ENCODE data around the gene CRTAC1.

Gene CRTAC1

GRCh38 chr10:98035599-98035998 lies 5.2 kb upstream of the CRTAC1 start:
- no peak for TF ChIP-seq CTCF (IDR thresholded peaks at IDR 0.05; ENCODE audit: low read depth, low read length)
- Histone ChIP-seq H3K4me3 (ENCODE audit: low read depth, low read length) (no peak overlapping the region), H3K27me3 (ENCODE audit: insufficient read depth, low read depth, severe bottlenecking) (no peaks in the 10 kb centered on the region), H3K9me3 (ENCODE audit: severe bottlenecking) (no peaks in the 10 kb centered on the region), H3K36me3 (no peaks in the 10 kb centered on the region), H3K27ac (no peak overlapping the region)
- no peak for DNase-seq

GRCh38 chr10:98033515-98033914 lies 3.1 kb upstream of the CRTAC1 start:
- no peak for DNase-seq
- Histone ChIP-seq H3K27ac (no peak overlapping the region), H3K36me3 (no peaks in the 10 kb centered on the region), H3K27me3 (ENCODE audit: insufficient read depth, low read depth, severe bottlenecking) (no peaks in the 10 kb centered on the region), H3K9me3 (ENCODE audit: severe bottlenecking) (no peaks in the 10 kb centered on the region), H3K4me3 (ENCODE audit: low read depth, low read length) (no peak overlapping the region)
- no peak for TF ChIP-seq CTCF (IDR thresholded peaks at IDR 0.05; ENCODE audit: low read depth, low read length)

GRCh38 chr10:98031440-98031839 lies 1.0 kb upstream of the CRTAC1 start:
- no peak for TF ChIP-seq CTCF (IDR thresholded peaks at IDR 0.05; ENCODE audit: low read depth, low read length)
- Histone ChIP-seq H3K4me3 (ENCODE audit: low read depth, low read length) (no peak overlapping the region), H3K27ac (no peak overlapping the region), H3K27me3 (ENCODE audit: insufficient read depth, low read depth, severe bottlenecking) (no peaks in the 10 kb centered on the region), H3K36me3 (no peaks in the 10 kb centered on the region), H3K9me3 (ENCODE audit: severe bottlenecking) (no peaks in the 10 kb centered on the region)
- DNase-seq, result no peak

- Histone ChIP-seq H3K9me3 (ENCODE audit: severe bottlenecking) (no peaks in the 10 kb centered on the region), H3K36me3 (no peaks in the 10 kb centered on the region), H3K27ac (peak overlapping the region; percentile 77), H3K27me3 (ENCODE audit: insufficient read depth, low read depth, severe bottlenecking) (no peaks in the 10 kb centered on the region), H3K4me3 (ENCODE audit: low read depth, low read length) (peak overlapping the region; percentile 60)
- no peak for TF ChIP-seq CTCF (IDR thresholded peaks at IDR 0.05; ENCODE audit: low read depth, low read length)
- peak; percentile 52 for DNase-seq
Measured at GRCh38 chr10:98030991-98031431, 590 bp upstream of the CRTAC1 start.

GRCh38 chr10:98029149-98030092 lies 1.0 kb downstream of the CRTAC1 start:
- TF ChIP-seq CTCF (IDR thresholded peaks at IDR 0.05; ENCODE audit: low read depth, low read length), result no peak
- Histone ChIP-seq H3K27me3 (ENCODE audit: insufficient read depth, low read depth, severe bottlenecking) (no peaks in the 10 kb centered on the region), H3K27ac (peak overlapping the region; percentile 47), H3K36me3 (no peaks in the 10 kb centered on the region), H3K9me3 (ENCODE audit: severe bottlenecking) (no peaks in the 10 kb centered on the region), H3K4me3 (ENCODE audit: low read depth, low read length) (peak overlapping the region; percentile 66)
- DNase-seq, result no peak

Data from WERI-Rb-1 (cell line).